DND-41 (cell line): ENCODE measurements around the gene CTIF.

ENCODE experiments used
- CTCF ChIP-seq: IDR thresholded peaks from 2 replicates; pipeline ENCODE4 v1.5.1; 2012; ENCODE audit warnings: borderline replicate concordance, low read length, moderate library complexity, mild to moderate bottlenecking; ENCODE audit not compliant: poor library complexity, severe bottlenecking; ENCODE audit errors: extremely low read depth
- EZH2 ChIP-seq: IDR thresholded peaks from 3 replicates; pipeline ENCODE4 v1.6.1; 2012; ENCODE audit warnings: borderline replicate concordance, low read depth, mild to moderate bottlenecking, moderate library complexity, low read length, inconsistent platforms; ENCODE audit not compliant: severe bottlenecking

GRCh38 chr18:48833701-48834412, 295.0 kb downstream of the CTIF start:
- TF ChIP-seq CTCF: no peak
- no peak for TF ChIP-seq EZH2
